Testis (tissue), 2 donors: ENCODE measurements around the gene C19orf47.

ENCODE experiments used
- CTCF ChIP-seq, 3 experiments: fragments of 450-650 bp in 2 of 3; fragments of 200-600 bp in 1 of 3; sonication (generic) in 1 of 3; IDR thresholded peaks; one replicate each; pipeline ENCODE4 v1.5.1; 2016 to 2019; ENCODE audit warnings: antibody characterized with exemption in 3 of 3, mild to moderate bottlenecking in 2 of 3, moderate library complexity in 1 of 3
- POLR2A ChIP-seq: fragments of 450-650 bp; IDR thresholded peaks from one replicate; pipeline ENCODE4 v1.6.1; 2017; ENCODE audit warnings: antibody characterized with exemption, mild to moderate bottlenecking, moderate library complexity

- TF ChIP-seq CTCF (IDR thresholded peaks at IDR 0.05) (no peak), POLR2A (no peak)
Observed at GRCh38 chr19:40367577-40368434, 19.6 kb upstream of the C19orf47 start.
